ENCODE data around the gene CHERP. TPM values are rescaled to one million over a fixed set of nuclear protein-coding genes. Genes with fewer than 3 reads are reported as not detected.
A peak's percentile ranks its signal among the peaks of the same experiment; 100 is the strongest.

The CHERP gene
- total and polyA plus RNA-seq, 2 donors (not counting 1 experiment from before 2014, with no cell fraction given) = 38.3 to 98.9 TPM

GRCh38 chr19:16582486-16583261, 40.4 kb upstream of the CHERP start:
- peaks cover 0 to 28% of the 10 kb centered on the region in 2 experiments for H3K36me3 ChIP-seq (replicated peaks in 1 of 2; ENCODE audit: control extremely low read depth in 1 of 2, control insufficient read depth in 1 of 2, extremely low read depth in 1 of 2, insufficient read depth in 2 of 2, low read length in 1 of 2)
- H3K27me3 ChIP-seq (replicated peaks in 1 of 4; ENCODE audit: control extremely low read depth in 1 of 4, control insufficient read depth in 3 of 4, insufficient read depth in 4 of 4, low read length in 3 of 4) = no peaks in the 10 kb centered on the region
- ChIA-PET CTCF (interaction anchor here (1.4 to 2.2 kb wide), 2 partner anchors 9 to 41 kb away, joined by 5 to 12 read pairs; no protein-coding TSS in a partner anchor), POLR2A (interaction anchor here (7.0 kb wide), 1 partner anchor 9 kb away, joined by 73 read pairs; the partner anchor contains the start of gene SLC35E1)
- intact Hi-C loops (cut with micrococcal nuclease) = loop anchor here (10.0 kb wide), 1 partner anchor 468 kb away; the partner anchor contains the start of gene RAB8A
- H3K4me1 Mint-ChIP-seq = peaks cover 81% of the 10 kb centered on the region
- H3K4me3 ChIP-seq (ENCODE audit: control extremely low read depth in 1 of 5, extremely low read depth in 1 of 5, insufficient read depth in 1 of 5, low read depth in 2 of 5, low read length in 4 of 5) = no peak overlapping the region
- no peaks in the 10 kb centered on the region for H3K9me3 Mint-ChIP-seq (ENCODE audit: insufficient read depth)
- H3K27ac ChIP-seq (ENCODE audit: low read length in 2 of 2) = peak overlapping the region; percentile 98 to 99
- no peak for ATAC-seq (ENCODE audit: low read depth)
- no peak overlapping the region for H2AFZ ChIP-seq (ENCODE audit: insufficient read depth, low read depth, low read length, poor library complexity, severe bottlenecking)
- H3K27ac Mint-ChIP-seq = peak overlapping the region; percentile 100
- DNase-seq = no peak
- H4K20me1 ChIP-seq (ENCODE audit: control insufficient read depth, insufficient read depth, low read length, poor library complexity, severe bottlenecking) = peaks cover 61% of the 10 kb centered on the region
- H3K27me3 Mint-ChIP-seq = no peaks in the 10 kb centered on the region
- peaks cover 90% of the 10 kb centered on the region for H3K79me2 ChIP-seq (ENCODE audit: control insufficient read depth, insufficient read depth, low read length)
- WGBS (ENCODE audit: insufficient coverage) = 91% methylated on average over 10 of the region's 10 CpGs
- H3K9me3 ChIP-seq (ENCODE audit: control extremely low read depth in 1 of 3, control insufficient read depth in 2 of 3, insufficient read depth in 1 of 3, low read length in 2 of 3) = no peaks in the 10 kb centered on the region
- peaks cover 52 to 62% of the 10 kb centered on the region in 2 donors for H3K4me1 ChIP-seq (ENCODE audit: control insufficient read depth in 2 of 2, insufficient read depth in 2 of 2, low read length in 2 of 2)
- no peak overlapping the region for H3K9ac ChIP-seq (ENCODE audit: low read length)
- peak overlapping the region; percentile 88 for H3K4me2 ChIP-seq (replicated peaks; ENCODE audit: low read depth, low read length, poor library complexity, severe bottlenecking)
- TF ChIP-seq EZH2 (IDR thresholded peaks at IDR 0.05; ENCODE audit: borderline replicate concordance, insufficient read depth, low read depth, low read length, poor library complexity, severe bottlenecking) (no peak), CTCF (IDR thresholded peaks at IDR 0.05) (no peak)
- H3K4me3 Mint-ChIP-seq = peak overlapping the region; percentile 68

- Histone ChIP-seq H3K4me1 (ENCODE audit: control insufficient read depth in 2 of 2, insufficient read depth in 2 of 2, low read length in 2 of 2) (peaks cover 46 to 55% of the 10 kb centered on the region in 2 donors), H3K27me3 (replicated peaks in 1 of 4; ENCODE audit: control extremely low read depth in 1 of 4, control insufficient read depth in 3 of 4, insufficient read depth in 4 of 4, low read length in 3 of 4) (no peaks in the 10 kb centered on the region), H3K9me3 (ENCODE audit: control extremely low read depth in 1 of 3, control insufficient read depth in 2 of 3, insufficient read depth in 1 of 3, low read length in 2 of 3) (no peaks in the 10 kb centered on the region), H3K36me3 (replicated peaks in 1 of 2; ENCODE audit: control extremely low read depth in 1 of 2, control insufficient read depth in 1 of 2, extremely low read depth in 1 of 2, insufficient read depth in 2 of 2, low read length in 1 of 2) (peaks cover 0 to 33% of the 10 kb centered on the region in 2 experiments), H2AFZ (ENCODE audit: insufficient read depth, low read depth, low read length, poor library complexity, severe bottlenecking) (no peak overlapping the region), H3K4me2 (replicated peaks; ENCODE audit: low read depth, low read length, poor library complexity, severe bottlenecking) (peak overlapping the region; percentile 38), H3K9ac (ENCODE audit: low read length) (no peak overlapping the region), H3K27ac (ENCODE audit: low read length in 2 of 2) (peak overlapping the region in 1 of 2 donors; percentile 99), H3K4me3 (ENCODE audit: control extremely low read depth in 1 of 5, extremely low read depth in 1 of 5, insufficient read depth in 1 of 5, low read depth in 2 of 5, low read length in 4 of 5) (no peak overlapping the region), H4K20me1 (ENCODE audit: control insufficient read depth, insufficient read depth, low read length, poor library complexity, severe bottlenecking) (peaks cover 66% of the 10 kb centered on the region), H3K79me2 (ENCODE audit: control insufficient read depth, insufficient read depth, low read length) (peaks cover 97% of the 10 kb centered on the region)
- Mint-ChIP-seq H3K9me3 (ENCODE audit: insufficient read depth) (no peaks in the 10 kb centered on the region), H3K4me1 (peaks cover 75% of the 10 kb centered on the region), H3K27me3 (no peaks in the 10 kb centered on the region), H3K4me3 (peak overlapping the region; percentile 67), H3K27ac (peak overlapping the region; percentile 94)
- ChIA-PET CTCF (interaction anchor here (0.8 to 1.4 kb wide), 2 partner anchors 8 to 30 kb away, joined by 3 to 5 read pairs; no protein-coding TSS in a partner anchor), POLR2A (interaction anchor here (1.3 to 7.0 kb wide), 2 partner anchors 9 to 46 kb away, joined by 4 to 73 read pairs; partner anchors contain the start of genes MED26 and SLC35E1)
- DNase-seq (no peak), ATAC-seq (ENCODE audit: low read depth) (no peak)
- intact Hi-C loops (cut with micrococcal nuclease) = loop anchor here (10.0 kb wide), 1 partner anchor 467 kb away; the partner anchor contains the start of gene RAB8A
- WGBS (ENCODE audit: insufficient coverage) = 84% methylated on average over 6 of the region's 6 CpGs
- TF ChIP-seq CTCF (IDR thresholded peaks at IDR 0.05) = no peak
- TF ChIP-seq EZH2 (IDR thresholded peaks at IDR 0.05; ENCODE audit: borderline replicate concordance, insufficient read depth, low read depth, low read length, poor library complexity, severe bottlenecking) = no peak
Observed at GRCh38 chr19:16581971-16582343, 39.7 kb upstream of the CHERP start.
